OCI-LY1 (cell line): Measurements from ENCODE around the gene BIN1.

Source experiments
- EZH2 ChIP-seq: fragments of 200-600 bp; sonication (generic), shearing (Covaris generic); IDR thresholded peaks from 2 replicates; pipeline ENCODE4 v1.8.0; 2017; ENCODE audit warnings: borderline replicate concordance, mixed run types, mild to moderate bottlenecking, antibody characterized with exemption, low read length, moderate library complexity, mixed read lengths
- TF ChIP-seq, protein P1 (sequence below): fragments of 200-600 bp; sonication (generic), shearing (Covaris generic); IDR thresholded peaks from 2 replicates; pipeline ENCODE4 v1.5.1; 2017; ENCODE audit warnings: mild to moderate bottlenecking, antibody characterized with exemption, low read length, moderate library complexity, mixed read lengths

GRCh38 chr2:127088706-127089105 lies 18.2 kb downstream of the BIN1 start:
- TF ChIP-seq, protein P1, sequence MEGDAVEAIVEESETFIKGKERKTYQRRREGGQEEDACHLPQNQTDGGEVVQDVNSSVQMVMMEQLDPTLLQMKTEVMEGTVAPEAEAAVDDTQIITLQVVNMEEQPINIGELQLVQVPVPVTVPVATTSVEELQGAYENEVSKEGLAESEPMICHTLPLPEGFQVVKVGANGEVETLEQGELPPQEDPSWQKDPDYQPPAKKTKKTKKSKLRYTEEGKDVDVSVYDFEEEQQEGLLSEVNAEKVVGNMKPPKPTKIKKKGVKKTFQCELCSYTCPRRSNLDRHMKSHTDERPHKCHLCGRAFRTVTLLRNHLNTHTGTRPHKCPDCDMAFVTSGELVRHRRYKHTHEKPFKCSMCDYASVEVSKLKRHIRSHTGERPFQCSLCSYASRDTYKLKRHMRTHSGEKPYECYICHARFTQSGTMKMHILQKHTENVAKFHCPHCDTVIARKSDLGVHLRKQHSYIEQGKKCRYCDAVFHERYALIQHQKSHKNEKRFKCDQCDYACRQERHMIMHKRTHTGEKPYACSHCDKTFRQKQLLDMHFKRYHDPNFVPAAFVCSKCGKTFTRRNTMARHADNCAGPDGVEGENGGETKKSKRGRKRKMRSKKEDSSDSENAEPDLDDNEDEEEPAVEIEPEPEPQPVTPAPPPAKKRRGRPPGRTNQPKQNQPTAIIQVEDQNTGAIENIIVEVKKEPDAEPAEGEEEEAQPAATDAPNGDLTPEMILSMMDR = no peak
- no peak for TF ChIP-seq EZH2
